SK-N-SH treated with all-trans-retinoic acid at 6 μM for 48 hours (cell line): ENCODE data around the gene OR2C3.
"Not testable (repeated sequence)": the region's sequence is repeated elsewhere in the genome, so short reads cannot be mapped to it uniquely, and the experiment has no call there.

Experiments
- ATAC-seq: fragments of 200-7000 bp; cut with Tn5 transposase; 3 replicates; pipeline ENCODE4 v1.9.1; 2020; ENCODE audit warnings: mild to moderate bottlenecking, moderate library complexity
- ARNTL ChIP-seq: fragments of 450-650 bp; formaldehyde crosslinking; IDR thresholded peaks from 2 replicates; pipeline ENCODE4 v1.5.0; 2020; ENCODE audit warnings: low read depth, mild to moderate bottlenecking, moderate library complexity, borderline replicate concordance
- BACH2 ChIP-seq: fragments of 250-450 bp; sonication (Bioruptor Pico); IDR thresholded peaks from 2 replicates; pipeline ENCODE4 v1.9.0; 2021; ENCODE audit warnings: mild to moderate bottlenecking, borderline replicate concordance
- CSDC2 ChIP-seq: fragments of 250-450 bp; sonication (Bioruptor Pico); IDR thresholded peaks from 2 replicates; pipeline ENCODE4 v1.5.0; 2020; ENCODE audit warnings: mild to moderate bottlenecking, moderate library complexity
- ESRRG ChIP-seq: fragments of 250-450 bp; sonication (Bioruptor Pico); IDR thresholded peaks from 2 replicates; pipeline ENCODE4 v1.6.1; 2021; ENCODE audit warnings: mild to moderate bottlenecking
- GLIS3 ChIP-seq: fragments of 250-450 bp; sonication (Bioruptor Pico); IDR thresholded peaks from 2 replicates; pipeline ENCODE4 v1.5.0; 2020; ENCODE audit warnings: mild to moderate bottlenecking, moderate library complexity
- ISL1 ChIP-seq: fragments of 250-450 bp; sonication (Bioruptor Pico); IDR thresholded peaks from 2 replicates; pipeline ENCODE4 v2.1.2; 2022; ENCODE audit warnings: mild to moderate bottlenecking, moderate library complexity
- OSR1 ChIP-seq: fragments of 250-450 bp; sonication (Bioruptor Pico); IDR thresholded peaks from 2 replicates; pipeline ENCODE4 v1.8.0; 2022; ENCODE audit warnings: moderate library complexity, mild to moderate bottlenecking, inconsistent platforms
- RARB ChIP-seq: fragments of 250-450 bp; sonication (Bioruptor Pico); IDR thresholded peaks from 2 replicates; pipeline ENCODE4 v1.8.0; 2021; ENCODE audit warnings: mild to moderate bottlenecking, moderate library complexity
- SNAI2 ChIP-seq: fragments of 250-450 bp; sonication (Bioruptor Pico); IDR thresholded peaks from 2 replicates; pipeline ENCODE4 v1.5.0; 2020; ENCODE audit warnings: mild to moderate bottlenecking, moderate library complexity
- TCF4 ChIP-seq: fragments of 250-450 bp; sonication (Bioruptor Pico); IDR thresholded peaks from 2 replicates; pipeline ENCODE4 v1.8.0; 2021; ENCODE audit warnings: mild to moderate bottlenecking, moderate library complexity, borderline replicate concordance
- TOX ChIP-seq: fragments of 250-450 bp; sonication (Bioruptor Pico); IDR thresholded peaks from 2 replicates; pipeline ENCODE4 v1.8.0; 2021; ENCODE audit warnings: mild to moderate bottlenecking, moderate library complexity, borderline replicate concordance
- ZC3H10 ChIP-seq: fragments of 250-450 bp; sonication (Bioruptor Pico); IDR thresholded peaks from 2 replicates; pipeline ENCODE4 v1.5.1; 2021; ENCODE audit warnings: mild to moderate bottlenecking, moderate library complexity
- ZFP3 ChIP-seq: fragments of 250-450 bp; sonication (Bioruptor Pico); IDR thresholded peaks from 2 replicates; pipeline ENCODE4 v1.5.0; 2020; ENCODE audit warnings: mild to moderate bottlenecking, moderate library complexity
- ZFP30 ChIP-seq: fragments of 450-650 bp; formaldehyde crosslinking; IDR thresholded peaks from 2 replicates; pipeline ENCODE4 v1.5.0; 2022; ENCODE audit warnings: mild to moderate bottlenecking, moderate library complexity
- ZNF565 ChIP-seq: fragments of 450-650 bp; formaldehyde crosslinking; conservative IDR thresholded peaks from 2 replicates; pipeline ENCODE4 v1.5.0; 2020; ENCODE audit warnings: low read depth, mild to moderate bottlenecking, moderate library complexity
- ZNF70 ChIP-seq: fragments of 450-650 bp; formaldehyde crosslinking; IDR thresholded peaks from 2 replicates; pipeline ENCODE4 v1.5.0; 2020; ENCODE audit warnings: mild to moderate bottlenecking, moderate library complexity
- ZNF8 ChIP-seq: fragments of 450-650 bp; formaldehyde crosslinking; IDR thresholded peaks from 2 replicates; pipeline ENCODE4 v1.5.0; 2020; ENCODE audit warnings: mild to moderate bottlenecking, moderate library complexity
- TF ChIP-seq, protein P1 (sequence below): fragments of 250-450 bp; sonication (Bioruptor Pico); IDR thresholded peaks from 2 replicates; pipeline ENCODE4 v1.5.1; 2020; ENCODE audit warnings: low read depth, mild to moderate bottlenecking, moderate library complexity
- TF ChIP-seq, protein P2 (sequence below): fragments of 250-450 bp; sonication (Bioruptor Pico); IDR thresholded peaks from 2 replicates; pipeline ENCODE4 v1.8.0; 2020; ENCODE audit warnings: mild to moderate bottlenecking, moderate library complexity, borderline replicate concordance
- TF ChIP-seq, protein P3 (sequence below): fragments of 250-450 bp; sonication (Bioruptor Pico); IDR thresholded peaks from 2 replicates; pipeline ENCODE4 v1.8.0; 2021; ENCODE audit warnings: low read depth, mild to moderate bottlenecking, moderate library complexity, borderline replicate concordance
- TF ChIP-seq, protein P4 (sequence below): fragments of 250-450 bp; sonication (Bioruptor Pico); IDR thresholded peaks from 2 replicates; pipeline ENCODE4 v1.5.1; 2021; ENCODE audit warnings: mild to moderate bottlenecking, moderate library complexity
- TF ChIP-seq, protein P5 (sequence below): fragments of 250-450 bp; sonication (Bioruptor Pico); IDR thresholded peaks from 2 replicates; pipeline ENCODE4 v1.5.0; 2020; ENCODE audit warnings: mild to moderate bottlenecking, moderate library complexity

OR2C3 gene

DNA sequence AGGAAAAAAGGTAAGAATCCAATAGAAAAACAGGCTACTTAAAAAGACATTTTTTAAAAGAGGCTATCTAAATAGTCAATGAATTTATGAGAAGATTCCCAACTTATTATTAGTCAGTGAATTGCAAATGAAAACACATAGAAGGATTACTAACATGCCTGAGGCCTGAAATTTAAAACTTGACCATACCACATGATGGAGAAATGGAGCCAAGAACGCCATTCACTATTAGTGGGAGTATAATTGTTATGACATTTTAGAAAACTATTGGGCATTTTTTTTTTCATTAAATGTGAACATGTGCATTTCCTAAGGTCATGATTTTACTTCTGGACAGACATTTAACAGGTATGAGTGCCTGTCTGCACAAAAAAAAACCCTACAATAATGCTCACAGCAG, 53.5 kb downstream of the OR2C3 start:
- no peak for TF ChIP-seq RARB (CRISPR knock-in tag)
- no peak for TF ChIP-seq ZNF8 (CRISPR knock-in tag)
- no peak for TF ChIP-seq ARNTL
- TF ChIP-seq, protein P1, sequence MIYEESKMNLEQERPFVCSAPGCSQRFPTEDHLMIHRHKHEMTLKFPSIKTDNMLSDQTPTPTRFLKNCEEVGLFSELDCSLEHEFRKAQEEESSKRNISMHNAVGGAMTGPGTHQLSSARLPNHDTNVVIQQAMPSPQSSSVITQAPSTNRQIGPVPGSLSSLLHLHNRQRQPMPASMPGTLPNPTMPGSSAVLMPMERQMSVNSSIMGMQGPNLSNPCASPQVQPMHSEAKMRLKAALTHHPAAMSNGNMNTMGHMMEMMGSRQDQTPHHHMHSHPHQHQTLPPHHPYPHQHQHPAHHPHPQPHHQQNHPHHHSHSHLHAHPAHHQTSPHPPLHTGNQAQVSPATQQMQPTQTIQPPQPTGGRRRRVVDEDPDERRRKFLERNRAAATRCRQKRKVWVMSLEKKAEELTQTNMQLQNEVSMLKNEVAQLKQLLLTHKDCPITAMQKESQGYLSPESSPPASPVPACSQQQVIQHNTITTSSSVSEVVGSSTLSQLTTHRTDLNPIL (CRISPR knock-in tag) = no peak
- TF ChIP-seq, protein P2, sequence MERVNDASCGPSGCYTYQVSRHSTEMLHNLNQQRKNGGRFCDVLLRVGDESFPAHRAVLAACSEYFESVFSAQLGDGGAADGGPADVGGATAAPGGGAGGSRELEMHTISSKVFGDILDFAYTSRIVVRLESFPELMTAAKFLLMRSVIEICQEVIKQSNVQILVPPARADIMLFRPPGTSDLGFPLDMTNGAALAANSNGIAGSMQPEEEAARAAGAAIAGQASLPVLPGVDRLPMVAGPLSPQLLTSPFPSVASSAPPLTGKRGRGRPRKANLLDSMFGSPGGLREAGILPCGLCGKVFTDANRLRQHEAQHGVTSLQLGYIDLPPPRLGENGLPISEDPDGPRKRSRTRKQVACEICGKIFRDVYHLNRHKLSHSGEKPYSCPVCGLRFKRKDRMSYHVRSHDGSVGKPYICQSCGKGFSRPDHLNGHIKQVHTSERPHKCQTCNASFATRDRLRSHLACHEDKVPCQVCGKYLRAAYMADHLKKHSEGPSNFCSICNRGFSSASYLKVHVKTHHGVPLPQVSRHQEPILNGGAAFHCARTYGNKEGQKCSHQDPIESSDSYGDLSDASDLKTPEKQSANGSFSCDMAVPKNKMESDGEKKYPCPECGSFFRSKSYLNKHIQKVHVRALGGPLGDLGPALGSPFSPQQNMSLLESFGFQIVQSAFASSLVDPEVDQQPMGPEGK = no peak
- no peak for TF ChIP-seq ZNF70 (CRISPR knock-in tag)
- TF ChIP-seq CSDC2 (CRISPR knock-in tag) = no peak
- no peak for TF ChIP-seq ZC3H10 (CRISPR knock-in tag)
- no peak for TF ChIP-seq ZFP3 (CRISPR knock-in tag)
- no peak for TF ChIP-seq TCF4 (CRISPR knock-in tag)
- TF ChIP-seq, protein P3, sequence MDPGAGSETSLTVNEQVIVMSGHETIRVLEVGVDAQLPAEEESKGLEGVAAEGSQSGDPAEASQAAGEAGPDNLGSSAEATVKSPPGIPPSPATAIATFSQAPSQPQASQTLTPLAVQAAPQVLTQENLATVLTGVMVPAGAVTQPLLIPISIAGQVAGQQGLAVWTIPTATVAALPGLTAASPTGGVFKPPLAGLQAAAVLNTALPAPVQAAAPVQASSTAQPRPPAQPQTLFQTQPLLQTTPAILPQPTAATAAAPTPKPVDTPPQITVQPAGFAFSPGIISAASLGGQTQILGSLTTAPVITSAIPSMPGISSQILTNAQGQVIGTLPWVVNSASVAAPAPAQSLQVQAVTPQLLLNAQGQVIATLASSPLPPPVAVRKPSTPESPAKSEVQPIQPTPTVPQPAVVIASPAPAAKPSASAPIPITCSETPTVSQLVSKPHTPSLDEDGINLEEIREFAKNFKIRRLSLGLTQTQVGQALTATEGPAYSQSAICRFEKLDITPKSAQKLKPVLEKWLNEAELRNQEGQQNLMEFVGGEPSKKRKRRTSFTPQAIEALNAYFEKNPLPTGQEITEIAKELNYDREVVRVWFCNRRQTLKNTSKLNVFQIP (CRISPR knock-in tag) = no peak
- TF ChIP-seq, protein P4, sequence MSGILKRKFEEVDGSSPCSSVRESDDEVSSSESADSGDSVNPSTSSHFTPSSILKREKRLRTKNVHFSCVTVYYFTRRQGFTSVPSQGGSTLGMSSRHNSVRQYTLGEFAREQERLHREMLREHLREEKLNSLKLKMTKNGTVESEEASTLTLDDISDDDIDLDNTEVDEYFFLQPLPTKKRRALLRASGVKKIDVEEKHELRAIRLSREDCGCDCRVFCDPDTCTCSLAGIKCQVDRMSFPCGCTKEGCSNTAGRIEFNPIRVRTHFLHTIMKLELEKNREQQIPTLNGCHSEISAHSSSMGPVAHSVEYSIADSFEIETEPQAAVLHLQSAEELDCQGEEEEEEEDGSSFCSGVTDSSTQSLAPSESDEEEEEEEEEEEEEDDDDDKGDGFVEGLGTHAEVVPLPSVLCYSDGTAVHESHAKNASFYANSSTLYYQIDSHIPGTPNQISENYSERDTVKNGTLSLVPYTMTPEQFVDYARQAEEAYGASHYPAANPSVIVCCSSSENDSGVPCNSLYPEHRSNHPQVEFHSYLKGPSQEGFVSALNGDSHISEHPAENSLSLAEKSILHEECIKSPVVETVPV (CRISPR knock-in tag) = no peak
- ATAC-seq = no peak

DNA sequence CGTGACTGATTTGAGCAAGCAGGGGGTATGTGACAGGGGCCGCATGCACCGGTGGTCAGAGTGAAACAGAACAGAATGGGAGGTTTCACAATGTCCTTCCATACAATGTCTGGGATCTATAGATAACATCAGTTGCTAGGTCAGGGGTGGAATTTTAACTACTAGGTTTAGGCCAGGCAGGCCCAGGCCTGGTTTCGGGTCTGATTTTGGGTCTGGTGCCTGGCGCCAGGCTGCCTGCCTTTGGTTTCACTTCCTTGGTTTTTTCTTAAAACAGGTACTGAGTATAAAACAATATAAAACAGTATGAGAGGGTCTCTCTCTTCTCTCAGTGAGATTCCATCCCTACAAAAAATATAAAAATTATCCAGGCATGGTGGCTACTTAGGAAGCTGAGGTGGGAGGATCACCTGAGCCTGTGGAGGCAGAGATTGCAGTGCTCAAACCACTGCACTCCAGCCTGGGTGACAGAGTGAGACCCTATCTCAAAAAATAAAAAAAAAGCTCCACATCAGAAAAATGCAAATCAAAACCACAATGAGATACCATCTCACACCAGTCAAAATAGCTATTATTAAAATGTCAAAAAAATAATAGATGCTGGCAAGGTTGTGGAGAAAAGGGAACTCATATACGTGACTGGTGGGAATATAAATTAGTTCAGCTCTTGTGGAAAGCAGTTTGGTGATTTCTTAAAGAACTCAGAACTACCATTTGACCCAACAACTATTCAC, 59.7 kb downstream of the OR2C3 start:
- not testable (repeated sequence) for ATAC-seq

DNA sequence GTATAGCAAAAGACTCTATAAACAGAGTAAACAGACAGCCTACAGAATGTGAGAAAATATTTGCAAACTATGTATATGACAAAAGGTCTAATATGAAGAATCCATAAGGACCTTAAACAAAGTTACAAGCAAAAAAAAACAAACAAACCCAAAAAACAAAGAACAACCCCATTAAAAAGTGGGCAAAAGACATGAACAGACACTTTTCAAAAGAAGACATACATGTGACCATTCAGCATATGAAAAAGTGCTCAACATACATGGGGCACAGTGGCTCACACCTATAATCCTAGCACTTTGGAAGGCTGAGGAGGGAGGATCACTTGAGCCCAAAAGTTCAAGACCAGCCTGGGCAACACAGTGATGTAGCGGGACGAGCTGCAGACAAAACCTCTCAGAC, 60.4 kb downstream of the OR2C3 start:
- no peak for ATAC-seq
- no peak for TF ChIP-seq ZFP30 (CRISPR knock-in tag)
- TF ChIP-seq, protein P5, sequence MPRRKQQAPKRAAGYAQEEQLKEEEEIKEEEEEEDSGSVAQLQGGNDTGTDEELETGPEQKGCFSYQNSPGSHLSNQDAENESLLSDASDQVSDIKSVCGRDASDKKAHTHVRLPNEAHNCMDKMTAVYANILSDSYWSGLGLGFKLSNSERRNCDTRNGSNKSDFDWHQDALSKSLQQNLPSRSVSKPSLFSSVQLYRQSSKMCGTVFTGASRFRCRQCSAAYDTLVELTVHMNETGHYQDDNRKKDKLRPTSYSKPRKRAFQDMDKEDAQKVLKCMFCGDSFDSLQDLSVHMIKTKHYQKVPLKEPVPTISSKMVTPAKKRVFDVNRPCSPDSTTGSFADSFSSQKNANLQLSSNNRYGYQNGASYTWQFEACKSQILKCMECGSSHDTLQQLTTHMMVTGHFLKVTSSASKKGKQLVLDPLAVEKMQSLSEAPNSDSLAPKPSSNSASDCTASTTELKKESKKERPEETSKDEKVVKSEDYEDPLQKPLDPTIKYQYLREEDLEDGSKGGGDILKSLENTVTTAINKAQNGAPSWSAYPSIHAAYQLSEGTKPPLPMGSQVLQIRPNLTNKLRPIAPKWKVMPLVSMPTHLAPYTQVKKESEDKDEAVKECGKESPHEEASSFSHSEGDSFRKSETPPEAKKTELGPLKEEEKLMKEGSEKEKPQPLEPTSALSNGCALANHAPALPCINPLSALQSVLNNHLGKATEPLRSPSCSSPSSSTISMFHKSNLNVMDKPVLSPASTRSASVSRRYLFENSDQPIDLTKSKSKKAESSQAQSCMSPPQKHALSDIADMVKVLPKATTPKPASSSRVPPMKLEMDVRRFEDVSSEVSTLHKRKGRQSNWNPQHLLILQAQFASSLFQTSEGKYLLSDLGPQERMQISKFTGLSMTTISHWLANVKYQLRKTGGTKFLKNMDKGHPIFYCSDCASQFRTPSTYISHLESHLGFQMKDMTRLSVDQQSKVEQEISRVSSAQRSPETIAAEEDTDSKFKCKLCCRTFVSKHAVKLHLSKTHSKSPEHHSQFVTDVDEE (CRISPR knock-in tag) = no peak
- TF ChIP-seq, protein P4 (CRISPR knock-in tag) = no peak
- no peak for TF ChIP-seq TCF4 (CRISPR knock-in tag)
- TF ChIP-seq, protein P1 (CRISPR knock-in tag) = no peak
- TF ChIP-seq ESRRG = no peak
- TF ChIP-seq ZNF565 = no peak
- no peak for TF ChIP-seq ZC3H10 (CRISPR knock-in tag)
- no peak for TF ChIP-seq ISL1 (CRISPR knock-in tag)
- TF ChIP-seq TOX (CRISPR knock-in tag) = no peak
- no peak for TF ChIP-seq OSR1
- TF ChIP-seq ARNTL = no peak
- no peak for TF ChIP-seq GLIS3
- no peak for TF ChIP-seq ZFP3 (CRISPR knock-in tag)
- no peak for TF ChIP-seq BACH2 (CRISPR knock-in tag)
- no peak for TF ChIP-seq SNAI2
- TF ChIP-seq CSDC2 (CRISPR knock-in tag) = no peak
